Endothelial cell of umbilical vein (primary cell): ENCODE measurements around the gene GAPDHS. TPM values are rescaled to one million over a fixed set of nuclear protein-coding genes. Genes with fewer than 3 reads are reported as not detected.

Experiments
- BruUV-seq: library from RNA; stranded (reverse); fragments of 400-500 nt; replicated peaks from 2 replicates; lab custom pipeline; 2021; lab: Mats Ljungman, UMichigan
- CTCF ChIA-PET: fragments of 300-600, 350-600 bp; sonication (Branson Sonifier 250); formaldehyde crosslinking; loops from one replicate; lab custom pipeline; 2021; ENCODE audit warnings: antibody characterized with exemption, inconsistent platforms; lab: Charles Lee
- POLR2A ChIA-PET: fragments of 300-600, 350-600 bp; sonication (Branson Sonifier 250); formaldehyde crosslinking; loops from one replicate; lab custom pipeline; 2021; ENCODE audit warnings: antibody characterized with exemption, inconsistent platforms; lab: Charles Lee
- DNase-seq: peaks from one replicate; pipeline ENCODE4 v3.0.0-alpha.2; 2011; ENCODE audit warnings: low read depth, low spot score
- FAIRE-seq: peaks from 2 replicates; lab custom pipeline; 2011; peaks lifted over from hg19 to GRCh38; lab: Jason Lieb, UNC
- H2AFZ ChIP-seq: 2 replicates; pipeline ENCODE4 v1.6.0; 2012; ENCODE audit warnings: low read depth, low read length, control low read depth, inconsistent platforms
- H3K27ac ChIP-seq: 2 replicates; pipeline ENCODE4 v1.5.1; 2011; ENCODE audit warnings: low read depth, mild to moderate bottlenecking, control low read depth, low read length, moderate library complexity; ENCODE audit not compliant: insufficient read depth
- H3K27me3 ChIP-seq, 2 experiments: 2 replicates each; pipeline versions ENCODE4 v1.6.0 to v1.6.1; 2011; ENCODE audit warnings: low read length in 2 of 2, mixed read lengths in 1 of 2; ENCODE audit not compliant: control insufficient read depth in 2 of 2, insufficient read depth in 2 of 2
- H3K36me3 ChIP-seq, 2 experiments: 2 replicates in 1 of 2; 3 replicates in 1 of 2; pipeline ENCODE4 v1.5.1; 2011; ENCODE audit warnings: low read length in 2 of 2, mild to moderate bottlenecking in 1 of 2, moderate library complexity in 1 of 2; ENCODE audit not compliant: control insufficient read depth in 2 of 2, insufficient read depth in 2 of 2; ENCODE audit errors: extremely low read depth in 1 of 2
- H3K4me1 ChIP-seq: 3 replicates; pipeline ENCODE4 v1.5.1; 2011; ENCODE audit warnings: mild to moderate bottlenecking, low read length; ENCODE audit not compliant: control insufficient read depth, insufficient read depth; ENCODE audit errors: extremely low read depth
- H3K4me2 ChIP-seq: 2 replicates; pipeline ENCODE4 v1.6.1; 2011; ENCODE audit warnings: low read length, control low read depth, mixed read lengths; ENCODE audit not compliant: insufficient read depth
- H3K4me3 ChIP-seq, 3 experiments: fragments of 200-600 bp in 1 of 3; sonication (generic), shearing (Covaris generic) in 1 of 3; replicated peaks in 1 of 3; 2 replicates each; pipeline ENCODE4 v1.5.1; 2011 to 2016; ENCODE audit warnings: control low read depth in 3 of 3, low read length in 3 of 3, mild to moderate bottlenecking in 2 of 3, inconsistent platforms in 1 of 3, low read depth in 1 of 3, moderate library complexity in 1 of 3; ENCODE audit not compliant: insufficient read depth in 1 of 3
- H3K79me2 ChIP-seq: 2 replicates; pipeline ENCODE4 v1.6.0; 2012; ENCODE audit warnings: low read length, inconsistent platforms; ENCODE audit not compliant: control insufficient read depth, insufficient read depth
- H3K9ac ChIP-seq: replicated peaks from 2 replicates; pipeline ENCODE3; 2011; ENCODE audit warnings: low read length, control low read depth; ENCODE audit not compliant: insufficient read depth; ENCODE audit errors: extremely low read depth
- H3K9me1 ChIP-seq: replicated peaks from 3 replicates; pipeline ENCODE4 v1.6.0; 2011; ENCODE audit warnings: mild to moderate bottlenecking, low read length; ENCODE audit not compliant: control insufficient read depth, insufficient read depth; ENCODE audit errors: extremely low read depth
- H3K9me3 ChIP-seq: replicated peaks from 2 replicates; pipeline ENCODE4 v1.5.1; 2012; ENCODE audit warnings: low read length, inconsistent platforms; ENCODE audit not compliant: control insufficient read depth, insufficient read depth
- H4K20me1 ChIP-seq: replicated peaks from 2 replicates; pipeline ENCODE3; 2011; ENCODE audit warnings: mild to moderate bottlenecking, low read length; ENCODE audit not compliant: control insufficient read depth, insufficient read depth; ENCODE audit errors: extremely low read depth
- EZH2 ChIP-seq: IDR thresholded peaks from 2 replicates; pipeline ENCODE4 v1.6.1; 2012; ENCODE audit warnings: borderline replicate concordance, low read depth, mild to moderate bottlenecking, moderate library complexity, low read length, inconsistent platforms; ENCODE audit not compliant: severe bottlenecking
- FOS ChIP-seq: IDR thresholded peaks from 2 replicates; pipeline ENCODE4 v1.6.1; 2011; ENCODE audit warnings: mild to moderate bottlenecking, low read length, moderate library complexity, borderline replicate concordance; ENCODE audit not compliant: insufficient read depth
- GATA2 ChIP-seq: IDR thresholded peaks from 2 replicates; pipeline ENCODE4 v1.7.0; 2011; ENCODE audit warnings: low read depth, mild to moderate bottlenecking, moderate library complexity, mixed read lengths, low read length; ENCODE audit not compliant: insufficient read length, insufficient read depth
- JUN ChIP-seq: IDR thresholded peaks from 2 replicates; pipeline ENCODE4 v1.6.1; 2011; ENCODE audit warnings: borderline replicate concordance, low read depth; ENCODE audit not compliant: insufficient read length, insufficient read depth
- MYC ChIP-seq: IDR thresholded peaks from one replicate; pipeline ENCODE4 v1.6.1; 2011; ENCODE audit warnings: mild to moderate bottlenecking, low read depth, low read length
- POLR2A ChIP-seq: IDR thresholded peaks from 2 replicates; pipeline ENCODE4 v1.6.1; 2012; ENCODE audit warnings: low read depth, mild to moderate bottlenecking, control low read depth, low read length
- POLR2AphosphoS5 ChIP-seq: IDR thresholded peaks from 2 replicates; pipeline ENCODE4 v1.6.1; 2012; ENCODE audit warnings: low read depth, mild to moderate bottlenecking, control low read depth, low read length, moderate library complexity; ENCODE audit not compliant: insufficient read depth
- dilution Hi-C: fragments of 300-500 bp; cut with MboI; formaldehyde crosslinking; loops from one replicate; pipeline ENCODE4 v1.15.0; 2019; ENCODE audit warnings: low sequenced_read_pairs; ENCODE audit not compliant: extremely low pct_ligation_motif_present
- intact Hi-C: fragments of 100-400 bp; cut with micrococcal nuclease; formaldehyde crosslinking; loops from one replicate; pipeline ENCODE4 v1.10.0; 2022
- polyA plus RNA-seq, 4 experiments: library from polyadenylated mRNA; depleted of rRNA in 3 of 4; stranded (reverse) in 3 of 4; unstranded in 1 of 4; fragments of >200 nt; gene quantifications; 2 replicates each; pipeline versions ENCODE4 v1.2.1 to v1.2.3, GENCODE V29; 2011 to 2012; ENCODE audit warnings: missing spikeins in 1 of 4
- total RNA-seq: library from RNA; stranded (reverse); gene quantifications from 2 replicates; pipeline ENCODE4 v1.2.3, GENCODE V29; 2021
- TF ChIP-seq, protein P1 (sequence below): IDR thresholded peaks from 2 replicates; pipeline ENCODE4 v1.6.1; 2011; ENCODE audit not compliant: insufficient read depth, insufficient read length
- TF ChIP-seq, protein P2 (sequence below), 2 donors: IDR thresholded peaks; 1 replicate in 1 of 2; 2 replicates in 1 of 2; pipeline ENCODE4 v1.5.1; 2011; ENCODE audit warnings: low read length in 2 of 2, mild to moderate bottlenecking in 2 of 2, moderate library complexity in 2 of 2, control low read depth in 1 of 2, inconsistent platforms in 1 of 2, low read depth in 1 of 2; ENCODE audit not compliant: insufficient read depth in 1 of 2; ENCODE audit errors: extremely low read depth in 1 of 2

Gene GAPDHS
- total and polyA plus RNA-seq, 2 donors (not counting 3 experiments of a cell fraction or from before 2014, with no cell fraction given): not detected

DNA sequence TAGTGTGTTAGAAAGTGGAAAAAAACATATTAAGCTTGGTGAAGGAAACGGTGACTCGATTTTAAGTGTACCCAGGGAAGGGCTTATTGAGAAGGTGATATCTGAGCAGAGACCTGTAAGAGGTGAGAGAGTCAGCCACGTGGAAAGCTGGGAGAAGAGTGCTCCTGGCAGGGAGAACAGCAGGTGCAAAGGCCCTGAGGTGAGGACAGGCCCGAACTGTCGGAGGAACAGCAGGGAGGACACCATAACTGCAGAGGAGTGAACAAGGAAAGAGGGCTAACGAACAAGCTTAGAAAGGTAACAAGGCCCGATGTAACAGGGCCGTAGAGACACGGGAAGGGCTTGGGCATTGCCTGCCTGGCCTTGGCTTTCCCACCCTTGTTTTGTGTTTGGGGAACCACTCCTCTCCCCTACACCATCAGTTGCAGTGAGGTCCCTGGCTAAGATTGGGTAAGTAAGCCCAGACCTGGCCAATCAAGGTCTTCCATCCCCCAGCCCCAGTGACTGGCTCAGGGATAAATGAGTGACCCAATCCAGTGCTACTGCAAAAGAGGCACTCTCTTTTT lies 22.9 kb downstream of the GAPDHS start:
- Histone ChIP-seq H3K9me3 (no peaks in the 10 kb centered on the region), H3K27ac (no peak overlapping the region), H3K4me3 (no peak overlapping the region), H3K9ac (no peak overlapping the region), H4K20me1 (no peaks in the 10 kb centered on the region), H2AFZ (no peak overlapping the region), H3K4me1 (no peaks in the 10 kb centered on the region), H3K4me2 (no peak overlapping the region), H3K79me2 (no peaks in the 10 kb centered on the region), H3K27me3 (peaks cover 0 to 4% of the 10 kb centered on the region in 2 experiments), H3K9me1 (no peaks in the 10 kb centered on the region), H3K36me3 (no peaks in the 10 kb centered on the region)
- FAIRE-seq: no peak
- CTCF ChIA-PET: interaction anchor here (1.0 to 1.2 kb wide), 3 partner anchors 16 to 203 kb away, joined by 3 read pairs; no protein-coding TSS in a partner anchor
- dilution Hi-C loops (no loop called here), intact Hi-C loops (no loop called here)
- POLR2A ChIA-PET: no interaction called here
- TF ChIP-seq JUN: no peak
- no peak for TF ChIP-seq GATA2
- TF ChIP-seq, protein P1, sequence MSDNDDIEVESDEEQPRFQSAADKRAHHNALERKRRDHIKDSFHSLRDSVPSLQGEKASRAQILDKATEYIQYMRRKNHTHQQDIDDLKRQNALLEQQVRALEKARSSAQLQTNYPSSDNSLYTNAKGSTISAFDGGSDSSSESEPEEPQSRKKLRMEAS: no peak
- TF ChIP-seq FOS: no peak
- no peak for TF ChIP-seq POLR2A
- no peak for TF ChIP-seq EZH2
- TF ChIP-seq POLR2AphosphoS5: no peak
- TF ChIP-seq, protein P2, sequence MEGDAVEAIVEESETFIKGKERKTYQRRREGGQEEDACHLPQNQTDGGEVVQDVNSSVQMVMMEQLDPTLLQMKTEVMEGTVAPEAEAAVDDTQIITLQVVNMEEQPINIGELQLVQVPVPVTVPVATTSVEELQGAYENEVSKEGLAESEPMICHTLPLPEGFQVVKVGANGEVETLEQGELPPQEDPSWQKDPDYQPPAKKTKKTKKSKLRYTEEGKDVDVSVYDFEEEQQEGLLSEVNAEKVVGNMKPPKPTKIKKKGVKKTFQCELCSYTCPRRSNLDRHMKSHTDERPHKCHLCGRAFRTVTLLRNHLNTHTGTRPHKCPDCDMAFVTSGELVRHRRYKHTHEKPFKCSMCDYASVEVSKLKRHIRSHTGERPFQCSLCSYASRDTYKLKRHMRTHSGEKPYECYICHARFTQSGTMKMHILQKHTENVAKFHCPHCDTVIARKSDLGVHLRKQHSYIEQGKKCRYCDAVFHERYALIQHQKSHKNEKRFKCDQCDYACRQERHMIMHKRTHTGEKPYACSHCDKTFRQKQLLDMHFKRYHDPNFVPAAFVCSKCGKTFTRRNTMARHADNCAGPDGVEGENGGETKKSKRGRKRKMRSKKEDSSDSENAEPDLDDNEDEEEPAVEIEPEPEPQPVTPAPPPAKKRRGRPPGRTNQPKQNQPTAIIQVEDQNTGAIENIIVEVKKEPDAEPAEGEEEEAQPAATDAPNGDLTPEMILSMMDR (IDR thresholded peaks at IDR 0.05; ENCODE audit: extremely low read depth in 1 of 2, insufficient read depth in 1 of 2, low read depth in 1 of 2, low read length in 2 of 2): no peak
- no peak for TF ChIP-seq MYC
- no peak for DNase-seq
- BruUV-seq: no TSS peak
